Sigmoid colon (tissue), 7 donors: ENCODE data around the gene RAB3GAP2. TPM values are rescaled to one million over a fixed set of nuclear protein-coding genes. Genes with fewer than 3 reads are reported as not detected.

Experiments used
- DNase-seq: peaks from one replicate; pipeline ENCODE4 v3.0.0-alpha.2; 2019
- H3K27ac ChIP-seq, 4 donors: fragments of 200-600 bp; sonication (generic); one replicate each; pipeline ENCODE4 v1.5.1; 2016 to 2019; ENCODE audit warnings: mild to moderate bottlenecking in 1 of 4
- H3K27me3 ChIP-seq, 3 donors: fragments of 200-600 bp; sonication (generic); one replicate each; pipeline ENCODE4 v1.5.1; 2019; ENCODE audit warnings: mild to moderate bottlenecking in 1 of 3
- H3K36me3 ChIP-seq, 4 donors: fragments of 200-600 bp; sonication (generic); one replicate each; pipeline ENCODE4 v1.5.1; 2016 to 2019
- H3K4me1 ChIP-seq, 4 donors: fragments of 200-600 bp; sonication (generic); one replicate each; pipeline ENCODE4 v1.5.1; 2017 to 2019
- H3K4me3 ChIP-seq, 4 donors: fragments of 200-600 bp; sonication (generic); one replicate each; pipeline ENCODE4 v1.5.1; 2017 to 2019; ENCODE audit warnings: mild to moderate bottlenecking in 2 of 4, moderate library complexity in 1 of 4
- H3K9me3 ChIP-seq, 4 donors: fragments of 200-600 bp in 3 of 4; sonication (generic) in 3 of 4; one replicate each; pipeline versions ENCODE4 v1.5.1 to v1.6.1; 2013 to 2019
- EP300 ChIP-seq, 4 donors: sonication (generic); formaldehyde crosslinking; IDR thresholded peaks; one replicate each; pipeline ENCODE4 v1.6.1; 2017; ENCODE audit warnings: antibody characterized with exemption in 4 of 4
- POLR2A ChIP-seq, 2 donors: fragments of 450-650 bp; IDR thresholded peaks; one replicate each; pipeline ENCODE4 v1.6.1; 2016; ENCODE audit warnings: antibody characterized with exemption in 2 of 2, mild to moderate bottlenecking in 2 of 2, moderate library complexity in 2 of 2
- POLR2AphosphoS5 ChIP-seq, 4 donors: sonication (generic); formaldehyde crosslinking; IDR thresholded peaks; one replicate each; pipeline ENCODE4 v1.6.1; 2017; ENCODE audit warnings: antibody characterized with exemption in 4 of 4
- WGBS, 2 donors: extraction: QIAGEN DNeasy Blood & Tissue Kit; methylation state at CpG; one replicate each; pipeline ENCODE4 v1.1.7; 2013; 5-methylcytosine and 5-hydroxymethylcytosine counted together
- intact Hi-C: fragments of 100-400 bp; cut with DNase I; formaldehyde crosslinking; loops from one replicate; pipeline ENCODE4 v1.15.1; 2023
- polyA plus RNA-seq, 3 donors: library from polyadenylated mRNA; stranded (reverse); fragments of 200-250 nt; gene quantifications; one replicate each; pipeline ENCODE4 v1.2.3, GENCODE V29; 2013
- total RNA-seq, 4 donors: library from RNA; depleted of rRNA; stranded (reverse); fragments of >200 nt; gene quantifications; one replicate each; pipeline ENCODE4 v1.1.0, GENCODE V29; 2016
- TF ChIP-seq, protein P1 (sequence below), 4 experiments: fragments of 450-650 bp in 3 of 4; fragments of 200-600 bp in 1 of 4; IDR thresholded peaks; one replicate each; pipeline ENCODE4 v1.5.1; 2016 to 2019; ENCODE audit warnings: antibody characterized with exemption in 4 of 4, mild to moderate bottlenecking in 3 of 4, moderate library complexity in 2 of 4
- donor health status: healthy with polysubstance abuse.
- donor health status: Bipolar disorder and iron deficiency.
- donor health status: healthy.

Gene RAB3GAP2
- total and polyA plus RNA-seq, 7 donors: 3.0 to 31.6 (median 22.7) TPM

DNA sequence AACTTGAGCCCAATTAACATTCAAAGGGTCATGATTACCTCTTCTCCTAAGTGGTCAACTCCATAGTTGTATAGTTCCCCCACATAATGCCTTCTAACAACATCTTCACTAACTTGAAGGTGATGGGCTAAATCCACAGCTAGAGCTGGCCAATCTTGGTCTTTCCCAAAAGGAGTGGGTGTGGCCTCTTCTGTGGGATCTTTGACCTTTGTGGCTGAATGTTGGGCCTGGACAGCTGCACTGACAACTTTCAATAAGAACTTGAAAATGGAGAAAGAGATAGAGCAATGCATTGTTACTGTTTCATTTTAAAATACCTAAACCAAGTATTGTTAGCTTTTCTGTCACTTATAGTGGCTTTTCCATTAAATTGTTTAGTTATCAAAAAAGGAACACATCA, 119.1 kb downstream of the RAB3GAP2 start:
- Histone ChIP-seq H3K4me3 (no peak overlapping the region), H3K27me3 (no peaks in the 10 kb centered on the region), H3K36me3 (peaks cover 5 to 51% (median 27%) of the 10 kb centered on the region in 4 donors), H3K27ac (no peak overlapping the region), H3K9me3 (no peaks in the 10 kb centered on the region), H3K4me1 (peaks cover 0 to 15% (median 13%) of the 10 kb centered on the region in 4 donors)
- no peak for TF ChIP-seq POLR2AphosphoS5 (IDR thresholded peaks at IDR 0.05)
- TF ChIP-seq, protein P1, sequence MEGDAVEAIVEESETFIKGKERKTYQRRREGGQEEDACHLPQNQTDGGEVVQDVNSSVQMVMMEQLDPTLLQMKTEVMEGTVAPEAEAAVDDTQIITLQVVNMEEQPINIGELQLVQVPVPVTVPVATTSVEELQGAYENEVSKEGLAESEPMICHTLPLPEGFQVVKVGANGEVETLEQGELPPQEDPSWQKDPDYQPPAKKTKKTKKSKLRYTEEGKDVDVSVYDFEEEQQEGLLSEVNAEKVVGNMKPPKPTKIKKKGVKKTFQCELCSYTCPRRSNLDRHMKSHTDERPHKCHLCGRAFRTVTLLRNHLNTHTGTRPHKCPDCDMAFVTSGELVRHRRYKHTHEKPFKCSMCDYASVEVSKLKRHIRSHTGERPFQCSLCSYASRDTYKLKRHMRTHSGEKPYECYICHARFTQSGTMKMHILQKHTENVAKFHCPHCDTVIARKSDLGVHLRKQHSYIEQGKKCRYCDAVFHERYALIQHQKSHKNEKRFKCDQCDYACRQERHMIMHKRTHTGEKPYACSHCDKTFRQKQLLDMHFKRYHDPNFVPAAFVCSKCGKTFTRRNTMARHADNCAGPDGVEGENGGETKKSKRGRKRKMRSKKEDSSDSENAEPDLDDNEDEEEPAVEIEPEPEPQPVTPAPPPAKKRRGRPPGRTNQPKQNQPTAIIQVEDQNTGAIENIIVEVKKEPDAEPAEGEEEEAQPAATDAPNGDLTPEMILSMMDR (IDR thresholded peaks at IDR 0.05): no peak
- no peak for TF ChIP-seq EP300 (IDR thresholded peaks at IDR 0.05)
- no peak for TF ChIP-seq POLR2A (IDR thresholded peaks at IDR 0.05)
- intact Hi-C loops: no loop called here
- no peak for DNase-seq

DNA sequence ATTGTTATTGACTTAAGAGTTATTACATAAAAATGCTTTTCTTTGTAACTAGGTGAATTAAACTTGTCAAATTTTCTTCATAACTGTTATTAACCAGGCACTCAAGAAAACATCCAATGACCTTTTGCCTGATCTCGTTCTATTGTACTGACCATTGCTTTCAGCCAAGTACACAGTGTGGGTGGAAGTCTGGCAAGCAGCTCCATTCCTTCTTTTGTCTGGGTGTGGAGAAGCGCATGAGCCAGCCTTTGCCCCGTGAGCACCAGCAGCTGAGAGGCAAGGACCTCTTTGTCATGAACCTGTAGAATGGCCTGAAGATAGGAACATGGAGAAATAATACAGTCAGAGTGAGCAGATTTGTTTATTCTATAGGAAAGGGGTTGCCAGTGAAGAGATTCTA, 120.8 kb downstream of the RAB3GAP2 start:
- no peaks in the 10 kb centered on the region for H3K27me3 ChIP-seq
- peaks cover 0 to 15% (median 13%) of the 10 kb centered on the region in 4 donors for H3K4me1 ChIP-seq
- no peak overlapping the region for H3K4me3 ChIP-seq
- H3K36me3 ChIP-seq: peaks cover 5 to 51% (median 19%) of the 10 kb centered on the region in 4 donors
- DNase-seq: no peak
- WGBS, 2 donors: 82% methylated on average over 3 of the region's 3 CpGs
- TF ChIP-seq, protein P1 (IDR thresholded peaks at IDR 0.05): no peak
- TF ChIP-seq POLR2AphosphoS5 (IDR thresholded peaks at IDR 0.05): no peak
- no peak for TF ChIP-seq EP300 (IDR thresholded peaks at IDR 0.05)
- TF ChIP-seq POLR2A (IDR thresholded peaks at IDR 0.05): no peak
- no peaks in the 10 kb centered on the region for H3K9me3 ChIP-seq
- H3K27ac ChIP-seq: peak overlapping the region in 1 of 4 donors; percentile 24
- intact Hi-C loops: no loop called here

DNA sequence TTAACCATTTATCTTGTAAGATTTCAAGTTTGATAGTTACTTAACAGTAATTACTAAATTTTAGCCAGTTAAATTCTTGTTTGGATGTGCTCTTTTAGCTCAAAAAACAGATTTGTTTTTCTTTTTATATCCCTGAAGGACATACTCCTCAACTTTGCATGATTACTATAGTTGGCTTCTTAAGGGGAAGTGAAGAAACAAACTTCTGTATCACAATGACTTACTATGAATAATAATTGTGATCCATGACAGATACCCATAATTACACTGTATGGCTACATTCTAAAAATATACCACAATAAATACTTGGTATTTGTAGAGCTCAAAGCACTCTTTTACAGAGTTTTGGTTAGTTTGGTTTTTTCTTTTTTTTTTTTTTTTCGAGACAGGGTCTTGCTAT, 122.5 kb downstream of the RAB3GAP2 start:
- intact Hi-C loops: no loop called here
- TF ChIP-seq, protein P1 (IDR thresholded peaks at IDR 0.05): no peak
- no peak for TF ChIP-seq EP300 (IDR thresholded peaks at IDR 0.05)
- no peak for TF ChIP-seq POLR2AphosphoS5 (IDR thresholded peaks at IDR 0.05)
- TF ChIP-seq POLR2A (IDR thresholded peaks at IDR 0.05): no peak
- 82 to 93% methylated on average over 1 of the region's 1 CpG for WGBS, 2 donors
- no peaks in the 10 kb centered on the region for H3K27me3 ChIP-seq
- H3K4me1 ChIP-seq: peaks cover 0 to 15% (median 13%) of the 10 kb centered on the region in 4 donors
- H3K36me3 ChIP-seq: peaks cover 0 to 49% (median 10%) of the 10 kb centered on the region in 4 donors
- H3K4me3 ChIP-seq: no peak overlapping the region
- DNase-seq: no peak
- peak overlapping the region in 1 of 4 donors; percentile 20 for H3K27ac ChIP-seq
- no peaks in the 10 kb centered on the region for H3K9me3 ChIP-seq

DNA sequence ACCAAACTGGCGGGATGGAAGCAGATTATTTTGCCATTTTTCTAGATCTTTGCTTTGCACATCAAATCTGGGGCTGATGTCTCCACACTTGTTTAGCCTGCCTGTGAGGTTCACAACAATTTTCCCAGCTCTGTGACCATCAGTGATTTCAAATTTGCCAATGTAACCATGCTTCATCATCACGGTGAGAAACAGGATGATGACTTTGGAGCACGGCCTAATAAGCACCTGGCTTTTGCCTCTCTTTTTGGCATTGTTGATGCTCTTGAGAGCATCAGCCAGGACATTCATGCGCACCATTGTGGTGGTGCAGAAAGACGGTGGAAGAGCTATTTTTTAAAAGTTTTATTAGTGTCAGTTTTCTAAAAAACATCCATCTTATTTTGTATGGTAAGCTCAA, 128.2 kb downstream of the RAB3GAP2 start:
- Histone ChIP-seq H3K4me1 (no peaks in the 10 kb centered on the region), H3K27me3 (no peaks in the 10 kb centered on the region), H3K9me3 (no peaks in the 10 kb centered on the region), H3K4me3 (no peak overlapping the region), H3K27ac (no peak overlapping the region), H3K36me3 (peaks cover 0 to 69% (median 9%) of the 10 kb centered on the region in 4 donors)
- no peak for DNase-seq
- no peak for TF ChIP-seq POLR2AphosphoS5 (IDR thresholded peaks at IDR 0.05)
- TF ChIP-seq POLR2A (IDR thresholded peaks at IDR 0.05): no peak
- TF ChIP-seq, protein P1 (IDR thresholded peaks at IDR 0.05): no peak
- TF ChIP-seq EP300 (IDR thresholded peaks at IDR 0.05): no peak
- intact Hi-C loops: no loop called here
- 95 to 96% methylated on average over 5 of the region's 5 CpGs for WGBS, 2 donors

DNA sequence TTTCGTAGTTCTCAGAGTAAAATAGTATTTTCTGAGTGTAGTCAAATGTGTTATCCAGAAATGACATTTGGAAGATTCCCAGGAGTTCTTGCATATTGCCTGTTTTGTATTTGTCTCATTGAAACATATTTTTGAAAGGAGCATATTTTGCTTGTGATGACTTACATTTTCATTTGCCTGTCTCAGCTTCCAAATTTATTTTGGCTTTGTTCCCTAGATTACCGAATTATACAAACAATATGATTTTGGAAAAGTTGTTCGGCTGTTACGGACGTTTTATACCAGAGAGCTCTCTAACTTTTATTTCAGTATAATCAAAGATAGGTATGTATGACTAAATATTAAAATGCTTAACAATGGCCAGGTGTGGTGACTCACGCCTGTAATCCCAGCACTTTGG, 132.3 kb downstream of the RAB3GAP2 start:
- no peak overlapping the region for H3K27ac ChIP-seq
- H3K36me3 ChIP-seq: peaks cover 4 to 85% (median 22%) of the 10 kb centered on the region in 4 donors
- H3K4me1 ChIP-seq: peaks cover 0 to 4% (median 0%) of the 10 kb centered on the region in 4 donors
- no peaks in the 10 kb centered on the region for H3K9me3 ChIP-seq
- TF ChIP-seq, protein P1 (IDR thresholded peaks at IDR 0.05): no peak
- no peak for TF ChIP-seq POLR2AphosphoS5 (IDR thresholded peaks at IDR 0.05)
- TF ChIP-seq POLR2A (IDR thresholded peaks at IDR 0.05): no peak
- TF ChIP-seq EP300 (IDR thresholded peaks at IDR 0.05): no peak
- H3K27me3 ChIP-seq: no peaks in the 10 kb centered on the region
- no peak for DNase-seq
- WGBS, 2 donors: 83 to 86% methylated on average over 6 of the region's 6 CpGs
- H3K4me3 ChIP-seq: no peak overlapping the region
- intact Hi-C loops: no loop called here
